GM21367 (cell line): ENCODE results near the gene SCUBE1.

Experiments
- ATAC-seq: cut with Tn5 transposase; IDR thresholded peaks from one replicate; pipeline ENCODE4 v1.9.1; 2021; ENCODE audit not compliant: unreplicated experiment

SCUBE1 gene

GRCh38 chr22:43240614-43241013 is 102.6 kb downstream of the SCUBE1 start:
- ATAC-seq, result no peak

- ATAC-seq, result no peak
Measured at GRCh38 chr22:43239956-43240355, 103.2 kb downstream of the SCUBE1 start.

- no peak for ATAC-seq
Measured at GRCh38 chr22:43239193-43239780, 103.9 kb downstream of the SCUBE1 start.

- no peak for ATAC-seq
Measured at GRCh38 chr22:43238526-43239006, 104.6 kb downstream of the SCUBE1 start.

- ATAC-seq, result no peak
Measured at GRCh38 chr22:43237280-43237679, 105.9 kb downstream of the SCUBE1 start.

- ATAC-seq, result no peak
Measured at GRCh38 chr22:43236411-43237166, 106.6 kb downstream of the SCUBE1 start.

- no peak for ATAC-seq
Measured at GRCh38 chr22:43235445-43236409, 107.4 kb downstream of the SCUBE1 start.

GRCh38 chr22:43234264-43234988 is 108.7 kb downstream of the SCUBE1 start:
- ATAC-seq, result no peak

- ATAC-seq, result no peak
Measured at GRCh38 chr22:43233529-43233928, 109.6 kb downstream of the SCUBE1 start.

- no peak for ATAC-seq
Measured at GRCh38 chr22:43232445-43232844, 110.7 kb downstream of the SCUBE1 start.

- no peak for ATAC-seq
Measured at GRCh38 chr22:43231724-43232034, 111.5 kb downstream of the SCUBE1 start.

GRCh38 chr22:43230971-43231723 is 112.0 kb downstream of the SCUBE1 start:
- ATAC-seq, result no peak

- ATAC-seq, result no peak
Measured at GRCh38 chr22:43230571-43230970, 112.6 kb downstream of the SCUBE1 start.

- ATAC-seq, result no peak
Measured at GRCh38 chr22:43228863-43229262, 114.3 kb downstream of the SCUBE1 start.

- no peak for ATAC-seq
Measured at GRCh38 chr22:43228330-43228729, 114.8 kb downstream of the SCUBE1 start.

- ATAC-seq, result no peak
Measured at GRCh38 chr22:43227239-43227630, 115.9 kb downstream of the SCUBE1 start.

- no peak for ATAC-seq
Measured at GRCh38 chr22:43226377-43227238, 116.6 kb downstream of the SCUBE1 start.

- ATAC-seq, result no peak
Measured at GRCh38 chr22:43225609-43226008, 117.6 kb downstream of the SCUBE1 start.

- no peak for ATAC-seq
Measured at GRCh38 chr22:43222987-43223386, 120.2 kb downstream of the SCUBE1 start.
